HG02870 (cell line): Measurements from ENCODE around the gene MYO1D.
"Not testable (repeated sequence)": the region's sequence is repeated elsewhere in the genome, so short reads cannot be mapped to it uniquely, and the experiment has no call there.

Experiments
- ATAC-seq: cut with Tn5 transposase; IDR thresholded peaks from one replicate; pipeline ENCODE4 v1.9.1; 2021; ENCODE audit warnings: mild to moderate bottlenecking, moderate library complexity; ENCODE audit not compliant: unreplicated experiment

MYO1D gene

DNA sequence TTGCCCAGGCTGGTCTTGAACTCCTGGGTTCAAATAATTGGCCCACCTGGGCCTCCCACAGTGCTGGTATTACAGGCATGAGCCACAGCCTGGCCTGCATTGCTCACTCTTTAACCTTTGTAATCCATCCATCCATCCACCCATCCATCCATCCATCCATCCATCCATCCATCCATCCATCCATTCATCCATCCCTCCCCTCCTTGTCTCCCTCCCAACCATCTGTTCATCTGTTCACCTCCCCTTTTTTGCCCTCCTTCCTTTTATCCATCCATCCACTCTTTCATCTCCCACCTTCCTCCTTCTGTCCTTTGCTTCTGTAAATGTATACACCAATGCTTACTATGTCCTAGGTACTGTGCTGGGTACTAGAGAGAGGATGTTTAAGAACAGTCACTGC, 324.6 kb downstream of the MYO1D start:
- no peak for ATAC-seq

DNA sequence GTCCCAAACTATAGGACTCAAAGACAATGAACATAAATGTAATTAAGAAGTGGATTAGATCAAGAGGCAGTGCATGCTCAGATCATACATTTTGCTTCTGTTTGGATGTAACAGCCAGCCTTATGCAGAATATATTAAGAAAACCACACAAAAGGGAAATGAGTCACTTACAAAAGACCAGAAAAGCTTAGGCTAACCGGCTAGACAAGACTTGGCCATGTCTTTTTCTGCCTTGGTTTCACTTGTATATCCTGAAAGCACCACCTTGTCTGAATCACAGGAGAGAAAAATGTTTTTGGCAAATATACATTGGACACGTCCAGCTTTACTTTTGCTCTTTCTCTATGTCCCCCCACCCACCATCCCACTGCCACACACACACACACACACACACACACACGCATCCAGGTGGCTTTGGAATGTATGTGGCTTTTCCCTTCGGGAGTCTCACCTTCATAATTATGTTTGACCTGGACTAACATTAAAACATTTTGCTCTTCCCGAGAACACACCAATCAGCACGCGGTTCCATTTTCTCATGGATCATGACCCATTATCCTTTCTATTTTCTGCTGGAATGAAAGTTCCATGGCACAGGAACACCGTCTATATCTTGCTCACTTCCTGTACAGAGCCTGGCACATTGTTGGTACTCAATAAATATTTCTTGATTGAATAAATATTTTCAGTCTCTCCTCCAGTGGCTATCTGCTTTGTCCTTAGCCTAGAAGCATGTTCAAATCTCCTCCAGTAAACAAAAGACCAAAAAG, 325.6 kb downstream of the MYO1D start:
- ATAC-seq, result peak; percentile 72

DNA sequence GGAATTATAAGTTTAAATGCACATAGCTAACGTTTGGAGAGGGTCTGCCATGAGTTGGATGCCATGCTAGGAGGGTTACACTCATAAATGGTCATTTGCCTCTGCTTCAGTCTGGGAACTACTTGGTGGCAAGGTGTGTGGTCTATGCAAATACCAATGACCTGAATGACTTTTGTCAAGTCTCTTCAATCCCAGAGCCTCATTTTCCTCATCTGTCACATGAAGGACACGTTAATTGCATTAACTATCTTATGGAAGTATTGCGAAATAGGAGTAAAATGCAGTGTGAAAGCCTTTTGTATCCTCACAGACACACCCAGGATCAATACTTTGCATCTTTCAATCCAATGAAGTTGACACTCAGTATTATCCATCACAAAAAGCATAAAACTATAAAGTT, 327.4 kb downstream of the MYO1D start:
- no peak for ATAC-seq

DNA sequence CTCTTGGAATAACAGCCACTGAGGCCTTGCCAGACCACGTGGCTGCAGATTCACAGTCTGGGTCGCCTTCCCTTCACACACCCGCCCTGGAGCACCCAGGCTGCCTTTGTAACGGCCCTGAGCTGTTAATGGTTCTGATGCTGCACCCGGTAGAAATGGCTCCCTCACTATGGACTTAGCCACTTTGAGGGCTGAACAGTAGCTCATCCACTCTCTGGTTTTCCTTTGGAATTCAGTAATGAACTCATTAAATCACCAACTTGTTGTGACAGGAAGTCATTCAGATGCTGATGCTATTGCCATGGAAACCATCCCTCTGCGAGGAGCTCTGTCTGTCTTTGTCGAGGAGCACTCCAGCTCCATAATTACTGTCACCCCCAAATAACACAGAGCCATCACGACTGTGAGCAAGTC, 330.9 kb downstream of the MYO1D start:
- ATAC-seq, result no peak

DNA sequence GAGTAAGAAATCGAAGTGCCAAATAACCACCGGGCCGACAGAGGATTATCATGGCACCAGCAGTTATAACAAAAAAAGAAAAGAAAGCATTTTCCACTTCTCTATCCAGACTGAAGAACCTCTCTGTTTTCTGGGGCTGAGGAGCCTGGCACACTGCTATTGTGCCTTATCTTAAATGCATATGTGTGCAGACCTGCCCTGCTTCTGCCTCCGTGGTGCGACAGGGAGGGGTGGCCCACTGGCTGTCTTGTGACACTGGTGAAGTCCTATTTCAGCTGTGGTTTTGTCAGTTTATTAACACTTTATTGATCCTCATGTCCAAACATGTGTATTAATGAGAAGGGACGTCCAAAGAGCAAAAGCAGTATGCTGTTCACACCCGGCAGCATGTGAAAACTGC, 334.7 kb downstream of the MYO1D start:
- no peak for ATAC-seq

DNA sequence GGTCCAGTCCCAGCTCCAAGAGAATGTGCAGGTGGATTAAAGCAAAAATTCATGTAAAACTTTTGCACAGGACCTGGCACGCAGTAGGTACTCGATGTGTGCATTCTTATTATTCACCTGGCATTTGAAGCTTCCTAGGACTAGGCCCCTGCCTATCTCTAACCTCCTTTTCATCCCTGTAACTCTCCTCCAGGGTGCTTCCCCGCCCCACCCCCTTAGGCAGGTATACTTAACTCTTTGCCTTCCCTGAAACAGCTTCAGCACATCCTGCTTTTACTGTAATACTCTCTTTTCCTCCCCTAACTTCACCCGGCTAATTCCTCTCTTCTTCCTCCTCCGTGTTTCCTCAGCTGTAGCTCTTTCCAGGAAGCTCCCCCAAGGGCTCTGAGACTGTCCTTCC, 335.3 kb downstream of the MYO1D start:
- no peak for ATAC-seq

DNA sequence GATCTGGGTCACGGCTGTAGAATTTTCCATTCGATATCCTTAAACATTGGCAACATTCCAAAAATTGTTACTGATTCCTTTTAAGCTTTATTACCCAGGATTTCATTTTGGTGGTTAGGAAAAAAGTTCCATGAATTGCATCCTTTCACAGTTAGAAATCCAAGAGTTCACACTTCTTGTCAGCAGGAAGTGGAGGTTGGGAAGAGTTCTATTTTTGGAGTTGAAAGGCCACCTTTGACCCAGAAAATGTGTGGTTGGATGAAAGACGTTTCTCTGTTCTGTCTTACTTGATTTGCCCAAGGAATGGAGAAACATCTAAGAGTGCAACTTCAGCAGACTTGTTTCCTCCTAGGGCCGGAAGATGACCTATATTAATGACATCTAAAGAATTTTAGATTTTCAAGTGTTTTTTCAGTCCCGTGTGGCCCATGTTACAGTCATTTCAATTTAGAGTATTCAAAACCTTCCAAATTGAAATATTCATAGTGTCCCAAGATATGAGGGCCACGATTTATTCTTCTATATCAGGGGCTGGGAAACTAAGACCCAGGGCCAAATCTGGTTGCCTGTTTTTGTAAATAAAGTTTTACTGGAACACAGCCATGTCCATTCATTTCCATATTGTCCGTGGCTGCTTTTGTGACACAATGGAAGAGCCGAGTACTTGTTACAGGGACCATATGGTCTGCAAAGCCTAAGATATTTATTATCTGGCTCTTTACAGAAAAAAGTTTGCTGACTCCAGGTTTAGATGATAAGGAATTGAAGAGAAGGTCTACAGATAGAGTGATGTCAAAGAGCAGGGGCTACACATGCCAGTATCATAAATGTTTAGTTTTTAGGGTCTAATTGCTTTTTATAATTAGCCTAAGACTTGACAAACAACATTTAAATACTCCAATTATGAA, 339.9 kb downstream of the MYO1D start:
- ATAC-seq, result no peak

DNA sequence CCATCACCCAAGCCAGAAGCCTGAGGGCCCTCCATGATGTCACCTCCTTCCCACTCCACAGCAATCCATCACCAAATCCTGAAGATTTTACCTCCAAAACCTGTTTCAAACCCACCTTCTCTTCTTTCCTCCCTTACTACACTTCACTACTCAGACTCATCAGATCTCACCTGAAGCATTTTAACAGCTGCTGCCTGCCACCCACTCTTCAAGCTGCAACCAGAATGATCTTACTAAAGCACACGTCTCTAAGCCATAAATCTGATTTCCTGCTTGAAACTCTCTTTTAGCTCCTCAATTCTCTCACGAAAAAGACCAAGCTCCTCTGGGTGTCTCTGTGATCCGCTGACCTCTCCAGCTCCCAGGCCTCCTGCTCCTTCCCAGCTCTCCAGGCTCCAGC, 343.6 kb downstream of the MYO1D start:
- no peak for ATAC-seq

DNA sequence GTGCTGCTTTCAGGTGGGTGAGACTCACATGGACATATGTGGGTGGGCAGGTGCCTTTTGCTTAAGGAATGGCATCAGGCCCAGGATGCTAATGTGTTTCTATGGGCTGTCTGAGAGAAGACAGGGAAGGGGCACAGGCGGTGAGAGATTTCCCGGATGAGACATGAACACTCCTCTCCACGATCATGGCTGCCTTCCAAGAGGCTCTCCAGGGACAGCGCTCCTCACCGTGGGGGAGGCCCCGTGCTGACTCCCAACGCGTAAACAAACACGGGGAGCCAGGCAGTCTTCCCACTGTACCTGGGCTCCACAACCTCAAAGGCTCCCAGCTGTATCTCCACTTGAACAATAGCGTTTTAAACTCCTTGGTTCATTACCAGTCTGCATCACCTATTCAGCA, 347.3 kb downstream of the MYO1D start:
- no peak for ATAC-seq

DNA sequence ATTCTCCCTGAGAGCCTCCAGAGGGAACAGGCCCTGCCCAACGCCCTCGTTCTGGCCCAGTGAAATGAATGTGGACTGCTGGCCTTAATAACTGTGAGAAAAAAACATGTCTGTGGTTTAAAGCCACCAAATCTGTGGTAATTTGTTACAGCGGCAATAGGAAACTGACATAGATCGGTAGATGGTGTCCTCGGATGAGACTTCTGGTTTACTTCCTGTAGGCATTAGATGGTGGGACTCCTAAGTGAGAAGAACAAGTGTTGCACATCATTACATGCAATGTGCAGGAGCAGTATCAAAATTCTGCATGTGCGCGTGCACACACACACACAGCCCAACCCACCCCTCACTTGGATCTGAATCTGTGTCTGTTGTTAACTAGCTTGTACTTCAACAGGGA, 348.1 kb downstream of the MYO1D start:
- ATAC-seq, result no peak

DNA sequence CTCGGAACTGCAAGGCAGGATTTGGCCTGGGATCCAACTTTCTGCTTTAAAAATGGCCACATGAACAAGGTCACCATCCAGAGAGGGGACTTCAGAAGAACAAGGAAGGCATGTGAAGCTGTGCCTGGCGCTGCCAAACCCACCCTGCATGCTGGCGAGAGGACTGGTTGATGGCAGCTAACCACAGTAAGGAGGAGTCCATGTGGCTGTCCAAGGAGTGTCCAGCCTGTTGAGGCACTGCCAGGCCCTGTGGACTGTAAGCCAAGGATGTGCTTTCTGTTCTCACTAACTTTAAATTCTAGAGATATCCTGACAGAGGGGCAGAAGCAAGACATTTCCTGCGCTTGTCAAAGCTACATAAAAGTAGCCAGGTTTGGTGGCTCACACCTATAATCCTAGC, 349.8 kb downstream of the MYO1D start:
- no peak for ATAC-seq

DNA sequence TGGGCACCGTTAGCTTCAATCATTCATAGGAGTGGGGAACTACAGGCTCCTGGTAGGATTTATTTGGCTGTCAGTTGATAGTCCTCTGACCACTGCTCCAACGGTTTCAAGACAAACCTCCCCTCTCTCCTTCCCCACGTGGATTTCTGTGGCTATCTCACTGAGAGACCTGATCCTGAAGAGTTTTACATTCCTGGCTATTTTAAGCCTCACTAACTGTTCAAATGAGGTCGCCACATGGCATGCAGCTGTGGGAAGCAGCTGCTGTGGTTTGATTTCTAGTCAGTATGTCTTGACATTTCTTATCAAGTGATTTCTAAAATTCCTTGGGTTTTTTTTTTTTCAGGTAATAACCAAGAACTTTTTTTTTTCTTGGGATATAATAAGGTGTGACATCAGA, 351.8 kb downstream of the MYO1D start:
- ATAC-seq, result no peak

DNA sequence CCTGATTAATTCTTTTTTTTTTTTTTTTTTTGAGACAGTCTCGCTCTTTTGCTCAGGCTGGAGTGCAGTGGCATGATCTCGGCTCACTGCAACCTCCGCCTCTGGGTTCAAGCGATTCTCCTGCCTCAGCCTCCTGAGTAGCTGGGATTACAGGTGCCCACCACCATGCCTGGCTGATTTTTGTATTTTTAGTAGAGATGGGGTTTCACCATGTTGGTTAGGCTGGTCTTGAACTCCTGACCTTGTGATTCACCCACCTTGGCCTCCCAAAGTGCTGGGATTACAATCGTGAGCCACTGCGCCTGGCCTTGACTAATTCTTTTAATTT, 352.4 kb downstream of the MYO1D start:
- ATAC-seq, result not testable (repeated sequence)

DNA sequence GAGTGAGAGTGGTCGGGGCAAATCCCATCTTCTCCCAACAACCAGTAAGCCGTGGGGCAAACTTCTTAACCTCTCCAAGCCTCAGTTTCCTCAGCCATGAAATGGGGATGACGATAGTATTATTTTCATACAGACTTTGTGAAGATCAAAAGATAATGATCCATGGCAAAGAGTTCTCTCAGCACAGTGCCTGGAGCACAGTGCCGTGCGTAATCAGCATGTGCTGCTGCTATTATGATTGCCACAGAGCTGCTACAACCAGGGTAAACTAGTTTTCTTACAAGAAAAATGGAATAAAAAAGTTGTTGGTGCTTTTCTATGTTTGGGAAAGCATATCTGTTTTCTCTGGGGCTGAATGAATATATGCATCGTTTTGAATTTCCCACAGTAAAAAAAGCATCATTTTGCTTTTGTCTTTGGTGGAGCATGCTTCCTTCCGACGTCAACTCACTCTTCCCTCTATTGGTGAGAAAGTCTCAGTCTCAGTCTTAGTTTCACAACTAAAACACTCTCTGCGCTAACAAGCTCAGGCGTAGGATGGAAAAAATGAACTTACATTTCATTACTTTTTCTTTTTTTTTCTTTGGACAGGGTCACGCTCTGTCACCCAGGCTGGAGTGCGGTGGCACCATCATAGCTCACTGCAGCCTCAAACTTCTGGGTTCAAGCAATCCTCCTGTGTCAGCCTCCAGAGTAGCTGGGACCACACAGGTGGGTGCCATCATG, 352.9 kb downstream of the MYO1D start:
- ATAC-seq, result no peak

DNA sequence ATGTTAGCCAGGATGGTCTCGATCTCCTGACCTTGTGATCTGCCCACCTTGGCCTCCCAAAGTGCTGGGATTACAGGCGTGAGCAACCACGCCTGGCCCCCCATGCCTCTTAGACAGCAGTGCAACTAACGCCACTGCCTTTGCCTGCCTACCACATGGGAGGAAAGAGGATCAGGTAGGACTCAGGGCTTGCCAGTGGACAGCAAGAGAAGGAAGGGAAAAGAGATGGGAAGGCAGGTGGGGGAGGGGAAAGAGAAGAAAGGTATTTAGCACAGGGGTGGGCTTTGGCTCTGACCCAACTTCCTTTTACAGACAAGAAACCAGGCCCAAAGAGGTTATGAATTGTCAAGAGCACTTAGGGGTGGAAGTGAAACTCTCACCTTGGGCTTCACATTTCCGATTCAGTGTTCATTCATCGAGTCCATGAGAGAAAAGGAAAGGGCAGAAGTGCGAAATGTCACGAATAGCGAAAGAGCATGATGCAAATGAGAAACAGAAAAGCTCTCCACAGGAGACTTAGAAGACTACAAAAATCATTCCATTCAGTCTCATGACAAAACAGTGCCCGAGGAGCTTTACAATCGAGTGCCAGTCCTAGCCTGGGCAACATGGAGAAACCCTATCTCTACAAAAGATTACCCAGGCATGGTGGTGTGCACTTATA, 353.8 kb downstream of the MYO1D start:
- ATAC-seq, result peak; percentile 50

DNA sequence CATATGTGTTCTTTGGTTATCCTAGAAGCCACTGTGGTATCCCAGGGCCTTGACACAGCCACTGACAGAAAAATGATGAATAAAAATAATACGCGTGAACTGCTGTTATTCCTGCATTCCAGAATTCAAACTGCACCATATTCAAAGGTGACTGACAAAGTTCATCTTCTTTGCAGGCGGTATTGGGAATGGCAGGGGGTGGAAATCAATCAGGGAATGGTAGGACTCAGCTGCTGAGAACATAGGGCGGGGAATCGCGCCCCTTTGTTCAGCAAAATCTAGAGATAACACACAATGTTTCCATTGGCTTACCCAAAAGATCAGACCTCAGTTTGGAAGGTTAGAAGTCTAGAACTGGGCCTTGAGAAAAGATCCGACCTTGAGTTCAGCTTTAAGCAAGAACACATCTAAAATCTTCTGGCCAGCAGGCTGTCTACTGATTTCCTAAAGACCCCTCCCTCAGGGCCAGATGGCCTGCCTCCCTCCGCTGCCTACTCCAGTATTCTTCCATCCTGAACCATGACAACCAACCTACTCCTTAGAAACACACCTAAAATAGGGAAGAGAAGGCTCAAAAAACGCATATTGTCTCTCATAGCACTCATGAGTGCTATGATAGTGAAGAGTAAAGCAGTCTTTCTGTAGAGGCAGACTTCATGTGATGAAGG, 356.1 kb downstream of the MYO1D start:
- no peak for ATAC-seq

DNA sequence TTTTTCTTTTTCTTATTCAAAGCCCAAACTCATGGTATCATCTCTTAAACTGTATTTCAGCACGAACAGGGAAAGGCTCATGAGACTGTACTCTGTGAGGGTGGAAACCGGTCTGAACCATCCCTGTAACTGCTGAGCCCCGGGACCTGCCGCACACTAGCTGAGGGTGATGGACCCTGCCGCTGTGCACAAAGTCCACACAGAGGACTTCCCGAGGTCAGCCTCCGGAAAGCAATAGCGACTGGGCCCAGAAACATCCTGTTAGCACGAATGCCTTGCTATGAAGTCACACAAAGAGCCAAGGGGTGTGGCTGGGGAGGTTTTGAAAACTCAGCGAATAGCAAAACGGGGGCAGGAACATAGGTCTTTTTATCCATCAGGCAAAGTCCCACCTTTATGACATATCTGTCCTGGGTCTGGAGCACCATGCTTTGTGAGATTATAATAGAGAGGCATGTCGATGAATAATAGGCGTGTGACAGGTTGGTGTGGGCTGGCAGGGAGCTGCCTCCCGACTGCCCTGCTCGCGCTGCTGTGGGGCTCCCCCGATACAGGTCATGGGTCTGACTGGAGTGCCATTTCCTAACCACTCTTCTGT, 356.7 kb downstream of the MYO1D start:
- no peak for ATAC-seq

DNA sequence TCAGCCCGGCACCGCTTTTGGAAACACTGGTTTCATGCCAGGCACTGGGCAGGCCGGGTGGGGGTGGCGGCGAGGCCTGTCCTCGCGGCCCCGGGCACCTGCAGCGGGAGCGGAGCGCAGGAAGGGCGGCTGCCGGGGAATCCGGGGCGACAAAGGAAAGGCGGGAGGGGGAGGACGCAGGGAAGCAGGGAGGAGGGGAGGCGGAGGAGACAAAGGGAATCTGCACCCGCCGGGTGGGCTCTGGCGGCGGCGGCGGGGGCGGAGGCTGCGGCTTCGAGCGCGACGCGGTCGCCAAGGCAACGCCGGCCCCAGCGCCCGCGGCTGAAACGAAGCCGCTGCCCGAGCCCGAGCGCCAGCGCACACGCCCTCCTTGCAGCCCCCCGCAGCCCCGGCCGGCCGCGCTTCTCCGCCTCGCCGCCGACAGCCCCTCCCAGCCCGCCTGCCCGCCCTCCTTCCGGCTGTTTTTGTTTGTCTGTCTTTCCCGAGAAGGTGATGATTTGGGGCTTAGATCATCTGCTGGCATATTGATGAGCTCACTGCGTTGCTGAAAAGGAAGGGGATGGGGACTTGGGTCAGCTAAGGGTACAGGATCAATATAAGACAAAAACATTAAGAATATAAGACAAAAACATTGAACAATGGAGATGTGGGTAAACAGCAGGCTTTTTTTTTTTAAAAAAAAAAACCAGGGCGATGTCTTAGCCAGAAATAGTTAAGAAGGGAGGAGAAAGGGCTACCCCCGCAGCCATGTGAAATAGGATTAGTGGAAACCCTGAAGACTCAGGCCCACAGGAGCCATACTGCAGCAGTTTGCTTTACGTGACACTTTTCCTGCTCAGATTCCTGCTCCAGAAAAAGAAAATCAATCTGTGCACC, 357.5 kb downstream of the MYO1D start:
- ATAC-seq, result no peak

DNA sequence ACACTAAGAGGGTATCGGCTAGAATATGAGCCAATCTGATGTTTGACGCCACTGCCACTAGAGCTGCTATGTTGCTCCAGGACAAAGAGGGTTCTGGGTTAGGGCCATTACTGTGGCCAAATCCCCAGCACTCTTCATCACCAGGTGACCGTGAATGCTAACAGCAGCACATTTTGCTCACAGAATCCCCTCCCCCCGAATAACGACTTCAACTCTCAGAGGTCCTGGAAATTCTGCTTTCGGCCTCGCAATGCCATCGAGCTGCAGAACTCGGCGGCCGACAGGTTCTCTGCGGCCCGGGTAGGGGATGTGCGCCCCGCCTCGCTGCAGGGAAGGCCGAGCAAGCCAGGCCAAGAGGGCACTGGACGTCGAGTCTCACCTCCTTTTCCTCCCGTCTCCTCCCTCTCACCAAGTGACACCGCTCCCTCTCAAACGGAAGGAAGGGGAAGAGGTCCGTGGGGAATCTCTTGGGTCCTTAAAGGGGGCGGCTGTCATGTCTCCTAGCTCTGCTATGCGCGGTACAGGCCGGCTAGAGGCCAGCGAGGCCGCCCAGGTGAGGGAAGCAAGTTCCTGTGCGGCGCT, 358.2 kb downstream of the MYO1D start:
- no peak for ATAC-seq
